ENCODE measurements around the gene JMJD1C. TPM values are rescaled to one million over a fixed set of nuclear protein-coding genes. Genes with fewer than 3 reads are reported as not detected.

The JMJD1C gene
- polyA plus RNA-seq, 2 donors = 22.0 to 49.1 TPM

GRCh38 chr10:63199716-63200115 lies 266.1 kb downstream of the JMJD1C start:
- H3K4me3 ChIP-seq (ENCODE audit: low read depth in 1 of 2, low read length in 2 of 2) = no peak overlapping the region
- no peaks in the 10 kb centered on the region for H3K9me3 ChIP-seq (ENCODE audit: control insufficient read depth in 2 of 2, insufficient read depth in 1 of 2, low read depth in 1 of 2, low read length in 1 of 2)
- no peak overlapping the region for H3K27ac ChIP-seq (ENCODE audit: low read depth in 2 of 2, low read length in 1 of 2)
- WGBS, 2 donors = 98% methylated on average over 2 of the region's 2 CpGs
- H3K27me3 ChIP-seq (ENCODE audit: control insufficient read depth in 1 of 2, insufficient read depth in 2 of 2, low read length in 2 of 2) = no peaks in the 10 kb centered on the region
- no peaks in the 10 kb centered on the region for H3K4me1 ChIP-seq (ENCODE audit: control insufficient read depth in 2 of 2, insufficient read depth in 2 of 2, low read length in 1 of 2)
- peaks cover 2 to 3% of the 10 kb centered on the region in 2 donors for H3K36me3 ChIP-seq (ENCODE audit: control insufficient read depth in 2 of 2, insufficient read depth in 2 of 2, low read length in 1 of 2)

GRCh38 chr10:63197344-63198092 lies 268.3 kb downstream of the JMJD1C start:
- H3K27me3 ChIP-seq (ENCODE audit: control insufficient read depth in 1 of 2, insufficient read depth in 2 of 2, low read length in 2 of 2) = no peaks in the 10 kb centered on the region
- H3K4me3 ChIP-seq (ENCODE audit: low read depth in 1 of 2, low read length in 2 of 2) = no peak overlapping the region
- H3K27ac ChIP-seq (ENCODE audit: low read depth in 2 of 2, low read length in 1 of 2) = no peak overlapping the region
- no peaks in the 10 kb centered on the region for H3K4me1 ChIP-seq (ENCODE audit: control insufficient read depth in 2 of 2, insufficient read depth in 2 of 2, low read length in 1 of 2)
- H3K36me3 ChIP-seq (ENCODE audit: control insufficient read depth in 2 of 2, insufficient read depth in 2 of 2, low read length in 1 of 2) = peaks cover 2 to 3% of the 10 kb centered on the region in 2 donors
- H3K9me3 ChIP-seq (ENCODE audit: control insufficient read depth in 2 of 2, insufficient read depth in 1 of 2, low read depth in 1 of 2, low read length in 1 of 2) = no peaks in the 10 kb centered on the region
- 76 to 77% methylated on average over 2 of the region's 2 CpGs for WGBS, 2 donors

- Histone ChIP-seq H3K9me3 (ENCODE audit: control insufficient read depth in 2 of 2, insufficient read depth in 1 of 2, low read depth in 1 of 2, low read length in 1 of 2) (no peaks in the 10 kb centered on the region), H3K27ac (ENCODE audit: low read depth in 2 of 2, low read length in 1 of 2) (no peak overlapping the region), H3K36me3 (ENCODE audit: control insufficient read depth in 2 of 2, insufficient read depth in 2 of 2, low read length in 1 of 2) (peaks cover 2 to 3% of the 10 kb centered on the region in 2 donors), H3K27me3 (ENCODE audit: control insufficient read depth in 1 of 2, insufficient read depth in 2 of 2, low read length in 2 of 2) (no peaks in the 10 kb centered on the region), H3K4me1 (ENCODE audit: control insufficient read depth in 2 of 2, insufficient read depth in 2 of 2, low read length in 1 of 2) (no peaks in the 10 kb centered on the region), H3K4me3 (ENCODE audit: low read depth in 1 of 2, low read length in 2 of 2) (no peak overlapping the region)
- WGBS, 2 donors = 77 to 79% methylated on average over 1 of the region's 1 CpG
Measured at GRCh38 chr10:63192826-63193225, 273.0 kb downstream of the JMJD1C start.

- Histone ChIP-seq H3K27ac (ENCODE audit: low read depth in 2 of 2, low read length in 1 of 2) (no peak overlapping the region), H3K36me3 (ENCODE audit: control insufficient read depth in 2 of 2, insufficient read depth in 2 of 2, low read length in 1 of 2) (peaks cover 0 to 3% of the 10 kb centered on the region in 2 donors), H3K4me3 (ENCODE audit: low read depth in 1 of 2, low read length in 2 of 2) (no peak overlapping the region), H3K9me3 (ENCODE audit: control insufficient read depth in 2 of 2, insufficient read depth in 1 of 2, low read depth in 1 of 2, low read length in 1 of 2) (no peaks in the 10 kb centered on the region), H3K27me3 (ENCODE audit: control insufficient read depth in 1 of 2, insufficient read depth in 2 of 2, low read length in 2 of 2) (no peaks in the 10 kb centered on the region), H3K4me1 (ENCODE audit: control insufficient read depth in 2 of 2, insufficient read depth in 2 of 2, low read length in 1 of 2) (no peaks in the 10 kb centered on the region)
- WGBS, 2 donors = 82 to 86% methylated on average over 1 of the region's 1 CpG
Measured at GRCh38 chr10:63175534-63175933, 290.2 kb downstream of the JMJD1C start.

- WGBS, 2 donors = 97 to 100% methylated on average over 1 of the region's 1 CpG
- no peak overlapping the region for H3K4me3 ChIP-seq (ENCODE audit: low read depth in 1 of 2, low read length in 2 of 2)
- H3K9me3 ChIP-seq (ENCODE audit: control insufficient read depth in 2 of 2, insufficient read depth in 1 of 2, low read depth in 1 of 2, low read length in 1 of 2) = no peaks in the 10 kb centered on the region
- H3K27me3 ChIP-seq (ENCODE audit: control insufficient read depth in 1 of 2, insufficient read depth in 2 of 2, low read length in 2 of 2) = no peaks in the 10 kb centered on the region
- no peaks in the 10 kb centered on the region for H3K4me1 ChIP-seq (ENCODE audit: control insufficient read depth in 2 of 2, insufficient read depth in 2 of 2, low read length in 1 of 2)
- peaks cover 3 to 5% of the 10 kb centered on the region in 2 donors for H3K36me3 ChIP-seq (ENCODE audit: control insufficient read depth in 2 of 2, insufficient read depth in 2 of 2, low read length in 1 of 2)
- no peak overlapping the region for H3K27ac ChIP-seq (ENCODE audit: low read depth in 2 of 2, low read length in 1 of 2)
Measured at GRCh38 chr10:63173468-63174232, 292.1 kb downstream of the JMJD1C start.

- Histone ChIP-seq H3K4me3 (ENCODE audit: low read depth in 1 of 2, low read length in 2 of 2) (no peak overlapping the region), H3K9me3 (ENCODE audit: control insufficient read depth in 2 of 2, insufficient read depth in 1 of 2, low read depth in 1 of 2, low read length in 1 of 2) (no peaks in the 10 kb centered on the region), H3K36me3 (ENCODE audit: control insufficient read depth in 2 of 2, insufficient read depth in 2 of 2, low read length in 1 of 2) (peaks cover 3 to 5% of the 10 kb centered on the region in 2 donors), H3K4me1 (ENCODE audit: control insufficient read depth in 2 of 2, insufficient read depth in 2 of 2, low read length in 1 of 2) (no peaks in the 10 kb centered on the region), H3K27ac (ENCODE audit: low read depth in 2 of 2, low read length in 1 of 2) (no peak overlapping the region), H3K27me3 (ENCODE audit: control insufficient read depth in 1 of 2, insufficient read depth in 2 of 2, low read length in 2 of 2) (no peaks in the 10 kb centered on the region)
- WGBS, 2 donors = 93 to 97% methylated on average over 1 of the region's 1 CpG
Measured at GRCh38 chr10:63171926-63172325, 293.9 kb downstream of the JMJD1C start.

GRCh38 chr10:63171255-63171855 lies 294.4 kb downstream of the JMJD1C start:
- WGBS, 2 donors = 79 to 82% methylated on average over 1 of the region's 1 CpG

GRCh38 chr10:63169624-63170023 lies 296.2 kb downstream of the JMJD1C start:
- Histone ChIP-seq H3K27me3 (ENCODE audit: control insufficient read depth in 1 of 2, insufficient read depth in 2 of 2, low read length in 2 of 2) (no peaks in the 10 kb centered on the region), H3K9me3 (ENCODE audit: control insufficient read depth in 2 of 2, insufficient read depth in 1 of 2, low read depth in 1 of 2, low read length in 1 of 2) (no peaks in the 10 kb centered on the region), H3K27ac (ENCODE audit: low read depth in 2 of 2, low read length in 1 of 2) (no peak overlapping the region), H3K4me3 (ENCODE audit: low read depth in 1 of 2, low read length in 2 of 2) (no peak overlapping the region), H3K4me1 (ENCODE audit: control insufficient read depth in 2 of 2, insufficient read depth in 2 of 2, low read length in 1 of 2) (no peaks in the 10 kb centered on the region), H3K36me3 (ENCODE audit: control insufficient read depth in 2 of 2, insufficient read depth in 2 of 2, low read length in 1 of 2) (peaks cover 3 to 5% of the 10 kb centered on the region in 2 donors)
- 73 to 75% methylated on average over 2 of the region's 2 CpGs for WGBS, 2 donors

More at GRCh38 chr10:63171255-63171855, 294.4 kb downstream of the JMJD1C start:
- H3K27me3 ChIP-seq (ENCODE audit: control insufficient read depth in 1 of 2, insufficient read depth in 2 of 2, low read length in 2 of 2) = no peaks in the 10 kb centered on the region
- H3K4me3 ChIP-seq (ENCODE audit: low read depth in 1 of 2, low read length in 2 of 2) = no peak overlapping the region
- H3K9me3 ChIP-seq (ENCODE audit: control insufficient read depth in 2 of 2, insufficient read depth in 1 of 2, low read depth in 1 of 2, low read length in 1 of 2) = no peaks in the 10 kb centered on the region
- H3K4me1 ChIP-seq (ENCODE audit: control insufficient read depth in 2 of 2, insufficient read depth in 2 of 2, low read length in 1 of 2) = no peaks in the 10 kb centered on the region
- no peak overlapping the region for H3K27ac ChIP-seq (ENCODE audit: low read depth in 2 of 2, low read length in 1 of 2)
- peaks cover 3 to 5% of the 10 kb centered on the region in 2 donors for H3K36me3 ChIP-seq (ENCODE audit: control insufficient read depth in 2 of 2, insufficient read depth in 2 of 2, low read length in 1 of 2)

- Histone ChIP-seq H3K36me3 (ENCODE audit: control insufficient read depth in 2 of 2, insufficient read depth in 2 of 2, low read length in 1 of 2) (peaks cover 3 to 5% of the 10 kb centered on the region in 2 donors), H3K27ac (ENCODE audit: low read depth in 2 of 2, low read length in 1 of 2) (no peak overlapping the region), H3K4me1 (ENCODE audit: control insufficient read depth in 2 of 2, insufficient read depth in 2 of 2, low read length in 1 of 2) (no peaks in the 10 kb centered on the region), H3K4me3 (ENCODE audit: low read depth in 1 of 2, low read length in 2 of 2) (no peak overlapping the region), H3K9me3 (ENCODE audit: control insufficient read depth in 2 of 2, insufficient read depth in 1 of 2, low read depth in 1 of 2, low read length in 1 of 2) (no peaks in the 10 kb centered on the region), H3K27me3 (ENCODE audit: control insufficient read depth in 1 of 2, insufficient read depth in 2 of 2, low read length in 2 of 2) (no peaks in the 10 kb centered on the region)
- WGBS, 2 donors = 59 to 60% methylated on average over 2 of the region's 2 CpGs
Measured at GRCh38 chr10:63168821-63169462, 296.8 kb downstream of the JMJD1C start.

All from esophagus (tissue), 2 donors.